ENCODE data around the gene ADAMTS13.
"Not testable (repeated sequence)": the region's sequence is repeated elsewhere in the genome, so short reads cannot be mapped to it uniquely, and the experiment has no call there.

Gene ADAMTS13

DNA sequence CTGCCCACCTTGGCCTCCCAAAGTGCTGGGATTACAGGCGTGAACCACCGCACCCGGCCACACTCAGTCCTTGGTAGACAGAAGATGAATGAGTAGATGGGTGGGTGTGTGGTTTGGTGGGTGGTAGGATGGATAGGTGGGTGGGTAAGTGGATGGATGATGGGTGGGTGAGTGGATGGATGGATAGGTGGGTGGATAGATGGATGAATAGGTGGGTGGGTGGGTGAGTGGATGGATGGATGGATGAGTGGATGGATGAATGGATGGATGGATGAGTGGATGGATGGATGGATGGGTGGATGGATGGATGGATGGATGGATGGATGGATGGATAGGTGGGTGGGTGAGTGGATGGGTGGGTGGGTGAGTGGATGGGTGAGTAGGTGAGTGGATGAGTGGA is 29.9 kb upstream of the ADAMTS13 start:
- not testable (repeated sequence) for DNase-seq

- DNase-seq = no peak
Observed at GRCh38 chr9:133393399-133393798, 28.8 kb upstream of the ADAMTS13 start.

DNA sequence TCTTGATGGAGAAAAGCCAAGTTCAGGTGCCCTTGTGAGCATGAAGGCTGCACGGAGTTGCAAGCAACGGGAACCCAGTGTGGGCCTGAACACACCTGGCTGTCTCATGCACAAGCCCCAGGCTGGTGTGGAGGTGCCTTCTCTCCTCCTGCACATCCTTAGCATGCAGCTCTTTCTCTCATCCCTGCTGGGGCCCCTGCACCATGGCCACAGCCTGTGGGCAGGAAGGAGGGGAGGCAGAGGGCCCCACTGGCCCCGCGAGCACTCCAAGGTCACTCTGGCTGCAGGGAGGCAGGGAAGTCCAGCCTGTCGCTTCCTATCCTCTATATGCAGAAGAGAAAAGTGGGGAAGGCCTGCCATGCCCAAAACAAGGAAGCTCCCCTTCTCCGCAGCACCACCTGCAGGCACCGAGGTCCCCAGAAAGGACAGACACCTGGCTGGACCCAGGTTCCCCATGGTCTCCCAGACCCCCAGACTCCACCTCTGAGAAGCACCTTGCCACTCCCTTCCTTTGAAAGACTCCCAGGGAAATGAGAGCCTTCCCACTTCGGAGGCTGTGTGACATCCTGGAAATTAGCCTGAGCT is 27.4 kb upstream of the ADAMTS13 start:
- no peak for DNase-seq

- no peak for DNase-seq
Observed at GRCh38 chr9:133396952-133397351, 25.2 kb upstream of the ADAMTS13 start.

DNA sequence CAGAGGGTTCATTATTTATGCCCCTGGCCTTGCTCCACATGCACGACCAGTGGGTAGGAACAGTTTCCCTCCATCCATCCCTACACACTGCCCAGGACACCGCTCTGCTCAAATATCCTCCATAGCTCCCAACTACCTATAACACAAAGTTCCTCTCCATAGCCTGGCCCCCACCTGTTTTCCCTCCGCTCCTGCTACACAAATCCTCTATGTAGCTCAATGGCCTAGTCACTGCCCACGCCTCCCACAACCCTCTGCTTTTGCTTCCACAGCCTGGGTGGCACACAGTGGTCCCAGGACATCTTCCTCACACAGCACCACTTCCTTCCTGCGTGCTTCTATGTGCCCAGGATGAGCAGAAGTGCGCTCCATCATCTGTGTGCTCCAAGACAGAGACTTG is 24.8 kb upstream of the ADAMTS13 start:
- DNase-seq = no peak

DNA sequence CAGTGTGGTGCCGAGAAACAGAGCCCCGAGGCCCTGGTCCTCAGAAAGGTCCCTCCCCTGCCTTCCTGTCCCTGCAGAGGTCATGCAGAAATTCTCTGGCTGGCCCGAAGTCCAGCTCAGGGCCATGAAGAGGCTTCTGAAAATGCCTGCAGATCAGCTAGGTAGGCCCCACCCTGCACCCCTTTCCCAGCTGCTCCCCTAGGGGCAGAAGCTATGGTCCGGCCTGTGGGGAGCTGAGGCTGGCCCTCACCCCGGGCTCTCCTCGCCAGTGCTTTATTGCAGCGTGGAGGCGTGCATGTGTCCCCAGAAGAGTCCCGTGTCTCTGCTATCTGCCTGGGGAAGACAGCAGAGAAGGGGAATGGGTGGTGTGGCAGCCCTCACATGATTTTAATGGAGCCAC is 24.3 kb upstream of the ADAMTS13 start:
- no peak for DNase-seq

DNA sequence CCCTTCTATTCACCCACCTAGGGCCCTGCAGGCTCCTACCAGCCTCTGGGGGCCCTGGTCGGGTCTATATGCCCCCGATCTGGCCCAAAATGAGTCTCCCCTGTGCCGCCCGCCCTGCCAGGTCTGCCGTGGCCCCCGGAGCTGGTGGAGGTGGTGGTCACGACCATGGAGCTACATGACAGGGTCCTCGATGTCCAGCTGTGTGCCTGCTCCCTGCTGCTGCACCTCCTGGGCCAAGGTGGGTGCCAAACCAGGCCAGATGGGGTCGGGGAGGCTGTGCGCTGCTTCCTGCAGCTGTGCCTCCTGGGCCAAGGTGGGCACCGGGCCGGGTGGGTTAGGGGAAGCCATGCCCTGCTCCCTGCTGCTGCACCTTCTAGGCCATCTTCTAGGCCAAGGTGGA is 21.9 kb upstream of the ADAMTS13 start:
- DNase-seq = no peak

GRCh38 chr9:133401588-133401987 is 20.6 kb upstream of the ADAMTS13 start:
- no peak for DNase-seq

GRCh38 chr9:133402689-133403088 is 19.5 kb upstream of the ADAMTS13 start:
- DNase-seq = no peak

DNA sequence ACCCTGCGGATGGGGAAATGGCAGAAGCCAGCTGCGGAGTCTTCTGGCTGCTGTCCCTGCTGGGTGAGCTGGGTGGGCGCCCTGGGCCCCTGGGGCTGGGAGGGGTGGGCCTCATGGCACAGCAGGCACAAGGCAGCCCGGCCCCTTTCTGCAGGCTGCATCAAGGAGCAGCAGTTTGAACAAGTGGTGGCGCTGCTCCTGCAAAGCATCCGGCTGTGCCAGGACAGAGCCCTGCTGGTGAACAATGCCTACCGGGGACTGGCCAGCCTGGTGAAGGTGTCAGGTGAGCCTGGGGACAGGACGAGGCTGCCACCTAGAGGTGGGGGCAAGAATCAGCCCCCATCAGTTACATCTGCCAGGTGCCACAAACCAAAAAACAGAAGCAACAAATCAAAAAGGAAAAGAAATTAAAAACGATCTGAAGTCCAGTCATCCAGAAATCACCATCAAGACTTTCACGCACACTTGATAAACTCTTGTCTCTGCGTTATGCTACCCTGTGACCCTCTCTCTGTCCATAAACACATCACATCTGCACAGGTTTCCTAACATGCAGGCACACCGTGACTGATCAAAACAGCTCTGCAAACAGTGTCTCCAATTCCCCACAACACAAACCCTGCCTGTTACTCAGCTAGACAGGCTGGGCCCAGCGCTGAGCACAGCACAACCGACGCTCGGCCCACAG is 18.3 kb upstream of the ADAMTS13 start:
- DNase-seq = no peak

GRCh38 chr9:133404454-133405002 is 17.6 kb upstream of the ADAMTS13 start:
- no peak for DNase-seq

GRCh38 chr9:133405508-133406438 is 16.4 kb upstream of the ADAMTS13 start:
- DNase-seq = no peak

DNA sequence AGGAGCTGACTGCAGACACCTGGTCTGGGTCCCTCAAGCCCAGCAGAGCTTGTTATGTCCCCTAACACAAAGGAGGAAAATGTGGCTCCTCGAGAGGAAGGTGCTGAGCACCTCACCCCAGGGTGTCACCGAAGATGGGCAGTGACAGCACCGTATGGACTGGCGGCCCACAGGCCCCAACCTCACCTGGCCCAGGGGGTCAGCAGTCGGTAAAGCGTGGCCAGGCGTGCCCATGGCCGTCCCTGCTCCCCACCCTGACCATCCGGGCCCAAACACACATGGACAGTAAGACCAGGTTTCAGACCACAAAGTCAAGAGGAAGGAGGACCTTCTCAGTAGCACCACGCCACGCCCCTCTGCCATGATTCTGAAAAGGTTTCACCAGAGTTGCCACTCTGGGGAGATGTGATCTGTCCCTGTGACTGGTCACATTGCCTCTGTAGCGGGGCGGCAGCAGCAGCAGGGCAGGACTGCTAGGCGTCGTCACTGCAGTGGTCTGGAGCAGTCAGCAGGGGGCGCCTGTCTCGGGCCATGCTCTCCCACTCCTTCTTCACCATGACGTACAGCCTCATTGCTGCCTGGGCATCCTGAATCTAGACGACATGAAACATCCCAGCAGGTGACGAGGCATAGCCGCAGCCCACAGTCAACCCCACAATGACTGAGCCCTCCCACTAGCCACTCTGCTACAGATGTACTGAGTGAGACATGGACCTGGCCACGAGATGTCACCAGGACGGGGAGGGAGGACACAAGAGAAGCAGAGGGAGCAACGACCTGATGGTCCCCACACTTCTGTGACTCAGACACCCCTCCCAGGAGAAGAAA is 15.5 kb upstream of the ADAMTS13 start:
- peak in 12 of 14 donors; percentile 8 to 74 (median 30) for DNase-seq

DNA sequence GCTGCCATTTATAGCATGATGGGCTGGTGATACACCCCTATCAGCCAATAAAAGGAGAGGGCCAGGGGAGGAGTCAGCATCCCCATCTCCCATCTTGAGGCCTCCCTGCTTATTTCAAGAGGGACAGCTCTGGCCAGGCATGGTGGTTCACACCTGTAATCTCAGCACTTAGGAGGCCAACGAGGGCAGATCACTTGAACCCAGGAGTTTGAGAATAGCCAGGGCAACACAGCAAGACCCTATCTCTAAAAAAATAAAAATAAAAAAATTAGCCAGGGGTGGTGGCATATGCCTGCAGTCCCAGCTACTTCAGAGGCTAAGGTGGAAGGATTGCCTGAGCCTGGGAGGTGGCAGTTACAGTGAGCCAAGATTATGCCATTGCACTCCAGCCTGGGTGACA is 14.1 kb upstream of the ADAMTS13 start:
- no peak for DNase-seq

DNA sequence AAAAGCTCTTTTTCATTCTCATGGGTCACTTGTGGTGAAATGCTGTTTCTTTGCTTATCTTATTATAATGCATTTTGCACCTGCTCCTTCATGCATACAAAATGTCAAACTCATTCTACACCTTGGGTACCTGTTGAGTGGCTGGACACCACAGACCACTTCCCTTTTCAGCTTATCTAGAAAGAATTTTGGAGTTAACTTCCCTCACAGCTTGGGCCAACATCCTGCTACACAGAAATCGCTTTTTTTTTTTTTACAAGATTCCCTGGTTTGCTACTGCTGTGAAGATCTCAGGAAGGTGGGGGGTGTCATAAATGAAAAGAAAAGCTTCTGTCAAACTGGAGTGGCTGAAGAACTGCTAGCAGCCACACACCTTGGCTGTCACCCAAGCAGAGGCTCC is 7.0 kb upstream of the ADAMTS13 start:
- DNase-seq = no peak

DNA sequence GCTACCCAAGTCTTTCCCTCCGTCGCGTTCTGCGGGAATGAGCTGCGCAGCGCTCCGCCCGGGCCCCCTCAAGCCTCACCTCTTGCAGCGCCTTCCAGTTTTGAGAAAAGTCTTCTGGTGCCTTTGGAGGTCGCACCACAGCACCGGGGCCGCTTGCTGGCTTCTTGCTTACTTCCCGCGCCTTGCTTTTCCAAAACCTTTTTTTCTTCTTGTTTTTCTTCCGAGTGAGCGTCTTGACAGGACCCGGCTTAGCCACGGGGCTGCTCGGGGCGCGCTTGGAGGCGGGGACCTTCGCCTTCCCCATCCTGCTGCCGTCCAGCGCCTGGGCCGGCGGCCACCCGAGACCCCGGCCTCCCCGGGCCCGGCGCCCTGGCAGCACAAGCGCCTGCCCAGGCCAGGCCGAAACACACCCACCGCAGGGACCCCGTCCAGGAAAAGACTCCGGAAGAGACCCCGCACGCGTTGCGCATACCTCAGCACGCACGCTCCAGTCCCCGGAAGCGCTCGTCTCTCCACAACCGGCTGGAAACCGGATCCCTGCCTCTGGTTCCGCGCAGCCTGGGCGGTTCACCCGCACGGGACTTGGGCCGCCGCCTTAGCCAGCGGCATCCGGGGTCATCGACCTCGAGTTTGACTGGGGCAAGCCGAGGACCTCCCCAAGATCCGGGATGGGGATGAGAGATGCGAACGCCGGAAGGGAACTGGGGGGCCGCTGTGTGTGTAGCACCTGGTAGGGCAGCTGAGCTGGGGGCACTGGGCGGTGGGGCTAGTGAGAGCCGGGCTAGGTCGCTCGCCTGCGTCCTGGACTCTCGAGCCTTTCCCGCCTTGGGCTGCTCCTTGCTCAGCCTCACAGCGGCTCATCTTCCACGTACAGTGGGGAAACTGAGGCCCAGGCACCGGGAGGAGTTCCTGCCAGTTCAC is 4.4 kb upstream of the ADAMTS13 start, which contains the start of gene REXO4:
Gene REXO4, minus strand, starts transcription at position 470 of the 921 bp plus-strand sequence. Its CDS starts 166 bp downstream, at position 304.
- peak; percentile 35 to 91 (median 77) for DNase-seq

- no peak for DNase-seq
Observed at GRCh38 chr9:133419005-133419404, 3.2 kb upstream of the ADAMTS13 start.

DNA sequence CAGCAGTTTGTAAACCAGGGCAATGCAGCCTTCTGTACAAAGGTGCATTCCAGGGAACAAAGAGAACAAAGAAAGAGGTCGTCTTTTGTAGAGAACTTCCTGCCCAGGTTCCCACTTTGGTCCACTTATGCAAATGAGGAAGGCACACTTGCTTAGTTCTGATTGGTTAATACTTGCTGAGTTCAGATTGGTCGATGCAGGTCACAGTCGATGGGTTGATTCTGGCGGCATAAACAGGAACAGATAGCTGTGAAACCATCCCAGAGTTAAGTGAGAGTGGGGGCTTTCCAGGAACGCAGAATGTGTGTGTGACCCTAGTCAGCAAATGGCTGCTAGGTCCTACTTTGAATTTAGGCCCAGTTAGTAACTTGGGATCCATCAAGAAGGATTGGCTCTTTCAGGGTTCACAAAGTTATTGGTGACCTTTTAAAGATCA is 1.8 kb upstream of the ADAMTS13 start:
- no peak for DNase-seq

DNA sequence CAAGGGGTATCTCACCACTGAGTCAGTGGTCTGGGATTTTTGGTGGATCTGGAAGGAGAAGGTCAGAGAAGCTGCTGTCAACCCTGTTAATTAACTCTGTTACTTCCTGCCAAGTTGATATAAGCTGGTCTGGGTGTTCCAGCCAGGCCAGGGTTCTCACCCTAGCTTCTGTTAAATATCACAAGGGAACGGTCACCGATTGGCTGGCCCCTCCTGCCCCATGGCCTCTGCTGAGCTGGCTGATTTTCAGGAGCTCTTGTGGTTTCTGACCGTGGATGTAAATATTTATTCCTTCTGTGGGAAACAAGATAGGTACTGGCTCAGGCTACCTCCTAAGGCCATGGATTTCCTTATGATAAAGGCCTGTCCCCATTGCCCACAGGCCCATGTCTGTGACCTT is 1.0 kb downstream of the ADAMTS13 start:
- no peak for DNase-seq

GRCh38 chr9:133424187-133424586 is 2.0 kb downstream of the ADAMTS13 start:
- no peak for DNase-seq
